Parathyroid adenoma (tissue), 2 donors: ENCODE measurements around the gene ROS1.

ENCODE experiments used
- H2AFZ ChIP-seq: fragments of 300-600 bp; sonication (generic); one replicate; pipeline ENCODE4 v1.7.0; 2017; ENCODE audit warnings: antibody characterized with exemption, mild to moderate bottlenecking
- H3K27ac ChIP-seq: fragments of 300-600 bp; sonication (generic); one replicate; pipeline ENCODE4 v1.7.0; 2017
- H3K27me3 ChIP-seq: fragments of 300-600 bp; sonication (generic); one replicate; pipeline ENCODE4 v1.7.0; 2017; ENCODE audit warnings: low read length; ENCODE audit not compliant: control insufficient read depth, insufficient read depth
- H3K36me3 ChIP-seq: fragments of 300-600 bp; sonication (generic); one replicate; pipeline ENCODE4 v1.7.0; 2017; ENCODE audit warnings: low read length; ENCODE audit not compliant: control insufficient read depth, insufficient read depth
- H3K4me1 ChIP-seq: fragments of 300-600 bp; sonication (generic); one replicate; pipeline ENCODE4 v1.7.0; 2017; ENCODE audit warnings: control low read depth
- H3K4me2 ChIP-seq: fragments of 300-600 bp; sonication (generic); one replicate; pipeline ENCODE4 v1.7.0; 2017; ENCODE audit warnings: low read length
- H3K4me3 ChIP-seq: fragments of 300-600 bp; sonication (generic); one replicate; pipeline ENCODE4 v1.7.0; 2017; ENCODE audit warnings: low read depth, low read length
- H3K79me2 ChIP-seq: fragments of 300-600 bp; sonication (generic); one replicate; pipeline ENCODE4 v1.7.0; 2017; ENCODE audit warnings: control low read depth
- H3K9ac ChIP-seq: fragments of 300-600 bp; sonication (generic); one replicate; pipeline ENCODE4 v1.7.0; 2017; ENCODE audit warnings: mild to moderate bottlenecking
- H3K9me3 ChIP-seq: fragments of 300-600 bp; sonication (generic); one replicate; pipeline ENCODE4 v1.7.0; 2017; ENCODE audit warnings: low read length; ENCODE audit not compliant: control insufficient read depth
- TF ChIP-seq, protein P1 (sequence below): fragments of 300-600 bp; sonication (generic); IDR thresholded peaks from one replicate; pipeline ENCODE4 v1.7.0; 2017; ENCODE audit warnings: antibody characterized with exemption, mild to moderate bottlenecking
- donor health status: primary hyperparathyroidism.

Gene ROS1

DNA sequence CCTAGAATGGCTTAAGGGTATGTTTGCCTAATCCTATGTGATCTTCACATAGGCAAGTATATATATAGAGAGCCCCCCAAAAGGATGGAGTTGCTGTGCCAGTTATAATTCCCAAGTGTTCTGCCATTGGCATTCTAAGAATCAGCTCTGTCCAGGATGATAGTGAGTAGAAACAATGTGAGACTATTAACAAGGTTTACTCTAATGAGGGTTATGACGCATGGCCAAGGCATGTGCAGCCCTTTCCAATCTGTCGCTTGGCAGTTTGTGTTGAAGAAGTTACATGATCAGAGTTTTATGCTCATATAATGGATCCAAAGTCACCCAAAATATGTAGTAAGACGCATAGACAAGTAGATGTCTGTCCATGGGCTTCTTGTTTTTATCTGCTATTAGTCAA, 126.8 kb downstream of the ROS1 start:
- Histone ChIP-seq H3K27ac (no peak overlapping the region), H3K4me2 (no peak overlapping the region), H3K79me2 (no peaks in the 10 kb centered on the region), H3K9ac (no peak overlapping the region), H2AFZ (no peak overlapping the region), H3K4me3 (no peak overlapping the region), H3K36me3 (no peaks in the 10 kb centered on the region), H3K9me3 (no peaks in the 10 kb centered on the region), H3K4me1 (no peaks in the 10 kb centered on the region), H3K27me3 (no peaks in the 10 kb centered on the region)
- TF ChIP-seq, protein P1, sequence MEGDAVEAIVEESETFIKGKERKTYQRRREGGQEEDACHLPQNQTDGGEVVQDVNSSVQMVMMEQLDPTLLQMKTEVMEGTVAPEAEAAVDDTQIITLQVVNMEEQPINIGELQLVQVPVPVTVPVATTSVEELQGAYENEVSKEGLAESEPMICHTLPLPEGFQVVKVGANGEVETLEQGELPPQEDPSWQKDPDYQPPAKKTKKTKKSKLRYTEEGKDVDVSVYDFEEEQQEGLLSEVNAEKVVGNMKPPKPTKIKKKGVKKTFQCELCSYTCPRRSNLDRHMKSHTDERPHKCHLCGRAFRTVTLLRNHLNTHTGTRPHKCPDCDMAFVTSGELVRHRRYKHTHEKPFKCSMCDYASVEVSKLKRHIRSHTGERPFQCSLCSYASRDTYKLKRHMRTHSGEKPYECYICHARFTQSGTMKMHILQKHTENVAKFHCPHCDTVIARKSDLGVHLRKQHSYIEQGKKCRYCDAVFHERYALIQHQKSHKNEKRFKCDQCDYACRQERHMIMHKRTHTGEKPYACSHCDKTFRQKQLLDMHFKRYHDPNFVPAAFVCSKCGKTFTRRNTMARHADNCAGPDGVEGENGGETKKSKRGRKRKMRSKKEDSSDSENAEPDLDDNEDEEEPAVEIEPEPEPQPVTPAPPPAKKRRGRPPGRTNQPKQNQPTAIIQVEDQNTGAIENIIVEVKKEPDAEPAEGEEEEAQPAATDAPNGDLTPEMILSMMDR: no peak

DNA sequence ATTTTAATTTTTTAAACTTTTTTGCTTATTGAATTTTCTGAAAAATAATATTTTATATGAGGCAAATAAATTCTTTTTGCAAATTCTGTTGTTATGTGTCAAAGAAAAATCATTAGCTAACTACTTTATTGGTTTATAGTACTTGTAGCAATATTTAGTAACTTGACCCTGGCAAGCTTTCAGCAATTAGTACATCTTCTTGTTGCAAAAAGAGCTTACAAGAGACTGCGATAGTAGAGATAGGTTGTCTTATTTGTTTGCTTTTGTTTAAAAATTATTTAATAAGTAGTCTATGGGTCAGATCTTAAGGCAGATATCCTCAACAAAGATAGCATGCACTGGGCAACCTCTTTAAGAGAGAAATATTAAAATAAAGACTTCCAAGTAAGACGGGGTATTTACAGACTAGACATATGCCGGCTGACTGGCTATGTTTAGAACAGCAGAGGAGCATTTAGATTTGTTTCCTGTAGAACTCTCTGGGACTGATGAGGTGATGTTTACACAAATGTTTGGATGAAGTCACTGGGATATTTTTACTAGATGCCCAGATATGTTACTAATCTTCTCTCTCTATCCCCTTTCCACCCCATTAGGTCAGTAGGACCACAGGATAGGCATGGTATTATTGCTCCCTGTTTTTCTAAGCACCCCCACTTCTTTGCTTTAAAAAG, 135.4 kb downstream of the ROS1 start:
- Histone ChIP-seq H3K4me3 (no peak overlapping the region), H2AFZ (no peak overlapping the region), H3K4me2 (no peak overlapping the region), H3K36me3 (no peaks in the 10 kb centered on the region), H3K9ac (no peak overlapping the region), H3K27ac (no peak overlapping the region), H3K4me1 (no peaks in the 10 kb centered on the region), H3K79me2 (no peaks in the 10 kb centered on the region), H3K27me3 (no peaks in the 10 kb centered on the region), H3K9me3 (no peaks in the 10 kb centered on the region)
- TF ChIP-seq, protein P1: no peak

DNA sequence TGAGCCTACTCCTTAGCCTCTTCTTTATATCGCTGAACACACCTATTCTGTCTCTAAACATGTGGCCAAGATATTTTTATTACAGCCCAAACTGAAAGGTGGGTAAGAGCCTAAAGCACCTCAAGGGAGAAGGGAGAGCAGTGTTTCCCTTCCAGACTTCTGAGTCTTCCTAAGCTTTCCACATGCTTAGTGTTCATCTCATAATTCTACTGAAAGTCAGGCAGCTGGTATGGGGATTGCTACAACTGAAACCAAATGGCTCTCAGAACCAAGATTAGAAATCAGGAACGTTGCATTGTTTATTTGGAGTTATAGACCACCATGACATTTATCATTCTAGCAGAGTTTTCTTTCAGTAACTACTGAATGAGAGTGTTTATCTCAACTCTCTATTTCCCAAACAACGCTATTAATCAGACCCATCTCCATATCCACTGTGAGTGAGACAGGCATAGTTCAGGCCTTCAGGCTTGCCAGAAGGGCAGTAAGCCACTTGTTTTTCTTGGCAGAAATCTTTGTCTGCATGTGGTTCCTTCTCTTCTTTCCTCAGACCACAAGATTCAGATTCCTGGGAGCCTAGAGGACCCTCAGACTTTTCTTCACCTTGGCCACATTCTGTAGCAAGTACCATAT, 137.5 kb downstream of the ROS1 start:
- H3K27ac ChIP-seq: no peak overlapping the region
- no peaks in the 10 kb centered on the region for H3K27me3 ChIP-seq
- no peak overlapping the region for H3K4me3 ChIP-seq

DNA sequence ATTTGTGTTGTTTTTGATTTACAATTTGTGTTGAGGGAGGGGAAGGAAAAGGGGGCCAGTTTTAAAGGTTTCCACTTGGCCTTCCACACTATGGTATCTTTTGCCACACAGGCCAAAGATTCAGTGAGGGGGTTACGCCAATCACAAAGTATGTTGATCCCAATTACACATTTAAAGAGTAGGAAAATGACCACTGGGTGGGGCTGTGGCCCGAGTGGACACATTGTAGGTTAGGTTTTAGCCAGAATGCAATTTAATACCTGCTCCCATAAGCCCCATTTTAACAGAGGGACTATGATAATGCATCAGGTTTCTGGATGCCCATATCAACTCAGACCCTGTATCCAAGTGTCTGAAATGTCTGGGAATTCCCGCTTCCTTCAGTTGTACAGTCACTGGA, 144.8 kb downstream of the ROS1 start:
- no peak overlapping the region for H2AFZ ChIP-seq
- H3K27me3 ChIP-seq: no peaks in the 10 kb centered on the region
- H3K4me1 ChIP-seq: no peaks in the 10 kb centered on the region
- H3K9me3 ChIP-seq: no peaks in the 10 kb centered on the region
- no peaks in the 10 kb centered on the region for H3K36me3 ChIP-seq
- no peak overlapping the region for H3K9ac ChIP-seq
- H3K27ac ChIP-seq: no peak overlapping the region
- TF ChIP-seq, protein P1: no peak
- no peak overlapping the region for H3K4me2 ChIP-seq
- no peak overlapping the region for H3K4me3 ChIP-seq
- no peaks in the 10 kb centered on the region for H3K79me2 ChIP-seq

More for the DNA sequence above, 137.5 kb downstream of the ROS1 start:
- H3K4me2 ChIP-seq: no peak overlapping the region
- no peaks in the 10 kb centered on the region for H3K36me3 ChIP-seq
- TF ChIP-seq, protein P1: no peak
- no peaks in the 10 kb centered on the region for H3K4me1 ChIP-seq
- no peak overlapping the region for H2AFZ ChIP-seq
- no peak overlapping the region for H3K9ac ChIP-seq
- no peaks in the 10 kb centered on the region for H3K9me3 ChIP-seq
- H3K79me2 ChIP-seq: no peaks in the 10 kb centered on the region
